Left colon (tissue), 2 donors: ENCODE results near the gene ACER2. TPM values are rescaled to one million over a fixed set of nuclear protein-coding genes. Genes with fewer than 3 reads are reported as not detected.
"Not testable (repeated sequence)": the region's sequence is repeated elsewhere in the genome, so short reads cannot be mapped to it uniquely, and the experiment has no call there.

Experiments used
- ATAC-seq: fragments of 200-7000 bp; cut with Tn5 transposase; one replicate; pipeline ENCODE4 v1.9.1; 2020; ENCODE audit warnings: mild to moderate bottlenecking, moderate library complexity
- DNase-seq, 2 donors: peaks; one replicate each; pipeline ENCODE4 v3.0.0-alpha.2; 2020
- intact Hi-C, 2 donors: fragments of 100-400 bp; cut with DNase I in 1 of 2; cut with micrococcal nuclease in 1 of 2; formaldehyde crosslinking; loops; one replicate each; pipeline versions ENCODE4 v1.11.2 to v1.14.0; 2022; cut with DNase I, micrococcal nuclease
- long read RNA-seq: library from polyadenylated mRNA; unstranded; transcript quantifications from one replicate; pipeline ENCODE4 v2.0.0, GENCODE V29; 2021
- total RNA-seq, 2 donors: library from RNA; stranded (reverse); fragmentation: NEBNext Ultra II Directional; extraction: Animal tissue kit (Norgen Biotek cat#: 25700); gene quantifications; one replicate each; pipeline ENCODE4 v1.2.1, GENCODE V29; 2021
- donor health status: DM: no; HTN: no; CAD: no.
- donor health status: DM: yes; HTN: yes; CAD: no.

Gene ACER2
- total RNA-seq, result 10 to 100 TPM in 1 of 2 donors, 1 to 10 TPM in 1; 9.0 to 15.3 TPM
- long read RNA-seq, partial matches to known transcripts, result 0 of 2 reads
- long read RNA-seq, other reads (novel, unspliced or antisense), result 1 of 2 reads

- intact Hi-C loops, result no loop called here
- DNase-seq (peak; percentile 92 to 96), ATAC-seq (peak; percentile 97)
These were observed at the start of gene ACER2 for GRCh38 chr9:19408693-19409400. ACER2 (plus strand) TSS chr9:19409009; CDS start chr9:19409085, 76 bp downstream.

GRCh38 chr9:19369107-19369506 is 39.7 kb upstream of the ACER2 start:
- DNase-seq, result no peak
- intact Hi-C loops, result no loop called here
- ATAC-seq, result no peak

DNA sequence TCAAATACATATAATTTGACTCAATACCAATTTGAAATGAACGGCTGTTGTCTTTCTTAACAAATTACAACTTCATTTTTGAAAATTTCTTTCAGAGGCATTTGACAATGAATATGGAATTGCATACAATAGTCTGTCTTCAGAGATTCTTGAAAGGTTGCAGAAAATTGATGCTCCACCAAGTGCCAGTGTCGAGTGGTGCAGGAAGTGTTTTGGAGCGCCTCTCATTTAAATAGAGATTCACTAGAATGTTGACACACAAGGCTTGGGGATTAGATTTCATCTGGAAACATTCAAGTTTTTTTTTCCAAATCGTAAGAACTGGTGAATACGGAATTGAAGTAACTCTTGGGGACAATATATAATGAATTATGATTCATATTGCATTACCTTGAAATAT is 36.9 kb upstream of the ACER2 start:
- intact Hi-C loops, result no loop called here
- ATAC-seq, result no peak
- DNase-seq, result no peak

- intact Hi-C loops, result no loop called here
- no peak for ATAC-seq
- DNase-seq, result no peak
These were observed 36.2 kb upstream of the ACER2 start for GRCh38 chr9:19372567-19372966.

- intact Hi-C loops, result no loop called here
- ATAC-seq, result no peak
- DNase-seq, result no peak
These were observed 35.3 kb upstream of the ACER2 start for GRCh38 chr9:19373527-19373926.

- intact Hi-C loops, result no loop called here
- DNase-seq, result no peak
- no peak for ATAC-seq
These were observed 33.3 kb upstream of the ACER2 start for GRCh38 chr9:19375538-19375937.

DNA sequence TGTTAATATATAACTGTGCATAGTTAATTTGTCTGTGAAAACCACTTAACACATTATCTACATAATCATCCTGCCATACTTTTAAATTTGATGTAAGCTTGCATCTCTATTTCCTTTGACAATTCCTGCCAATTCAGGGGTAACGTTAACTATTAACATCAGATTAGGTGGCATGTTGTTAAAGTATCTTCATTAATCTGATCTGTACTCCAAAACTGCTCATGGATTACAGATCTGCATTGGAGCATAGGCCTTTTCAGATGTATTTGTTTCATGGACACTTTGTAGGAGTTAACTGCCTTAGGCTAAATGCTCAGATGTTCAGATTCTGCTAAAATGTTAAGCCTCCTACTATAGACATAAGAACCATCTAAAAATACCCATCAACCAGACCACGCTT is 31.9 kb upstream of the ACER2 start:
- ATAC-seq (no peak), DNase-seq (no peak)
- intact Hi-C loops, result no loop called here

DNA sequence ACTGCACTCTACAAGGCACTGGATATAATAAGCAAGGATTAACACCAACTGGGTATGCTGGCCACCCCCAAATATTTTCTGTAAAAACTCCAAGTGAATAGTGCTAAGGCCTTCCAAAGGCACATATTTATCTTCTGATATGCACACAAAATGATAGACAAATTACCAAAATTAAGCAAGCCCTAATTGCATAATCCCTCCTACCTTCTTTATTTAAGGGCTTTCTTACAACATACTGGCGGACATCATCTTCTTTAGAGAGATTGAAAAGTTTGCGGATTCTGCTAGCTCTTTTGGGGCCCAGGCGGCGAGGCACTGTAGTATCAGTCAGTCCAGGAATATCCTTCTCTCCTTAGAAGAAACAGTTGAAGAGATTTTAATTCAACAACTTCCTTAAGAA is 30.6 kb upstream of the ACER2 start:
- no peak for ATAC-seq
- intact Hi-C loops, result no loop called here
- DNase-seq, result no peak

GRCh38 chr9:19378647-19379046 is 30.2 kb upstream of the ACER2 start:
- intact Hi-C loops, result no loop called here
- ATAC-seq (no peak), DNase-seq (no peak)

GRCh38 chr9:19379283-19379682 is 29.5 kb upstream of the ACER2 start:
- intact Hi-C loops, result no loop called here
- peak; percentile 2 for ATAC-seq
- no peak for DNase-seq

GRCh38 chr9:19379697-19380046 is 29.1 kb upstream of the ACER2 start:
- intact Hi-C loops, result loop anchor here in 1 of 2 donors (10.0 kb wide), 1 partner anchor 75 kb away; no protein-coding TSS in a partner anchor

GRCh38 chr9:19380826-19381075 is 28.1 kb upstream of the ACER2 start:
- peak; percentile 1 for ATAC-seq
- DNase-seq, result no peak
- intact Hi-C loops, result loop anchor here in 1 of 2 donors (10.0 kb wide), 1 partner anchor 74 kb away; no protein-coding TSS in a partner anchor

More at GRCh38 chr9:19379697-19380046, 29.1 kb upstream of the ACER2 start:
- peak in 1 of 2 donors; percentile 38 for DNase-seq
- ATAC-seq, result peak; percentile 47

DNA sequence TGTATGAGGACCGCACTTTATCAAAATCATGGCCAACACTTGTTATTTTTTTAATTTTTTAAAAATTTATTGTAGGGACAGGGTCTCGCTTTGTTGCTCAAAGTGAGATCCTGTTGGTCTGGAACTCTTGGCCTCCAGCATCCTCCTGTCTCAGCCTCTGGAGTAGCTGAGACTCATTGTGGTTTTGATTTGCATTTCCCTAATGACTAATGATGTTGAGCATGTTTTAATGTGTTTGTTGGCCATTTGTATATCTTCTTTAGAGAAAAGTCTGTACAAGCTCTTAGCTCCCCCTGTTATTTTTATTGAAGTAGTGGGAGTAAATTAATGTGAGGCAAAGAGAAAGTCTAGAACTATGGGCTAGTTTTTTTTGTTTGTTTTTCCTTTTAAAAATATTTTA is 27.2 kb upstream of the ACER2 start:
- no peak for DNase-seq
- intact Hi-C loops, result loop anchor here in 1 of 2 donors (10.0 kb wide), 1 partner anchor 73 kb away; no protein-coding TSS in a partner anchor
- no peak for ATAC-seq

GRCh38 chr9:19385212-19385611 is 23.6 kb upstream of the ACER2 start:
- intact Hi-C loops, result loop anchor here in 1 of 2 donors (10.0 kb wide), 1 partner anchor 70 kb away; no protein-coding TSS in a partner anchor
- ATAC-seq, DNase-seq: not testable (repeated sequence)

- DNase-seq (no peak), ATAC-seq (no peak)
- intact Hi-C loops, result loop anchor here in 1 of 2 donors (10.0 kb wide), 1 partner anchor 69 kb away; no protein-coding TSS in a partner anchor
These were observed 22.9 kb upstream of the ACER2 start for GRCh38 chr9:19385786-19386501.

DNA sequence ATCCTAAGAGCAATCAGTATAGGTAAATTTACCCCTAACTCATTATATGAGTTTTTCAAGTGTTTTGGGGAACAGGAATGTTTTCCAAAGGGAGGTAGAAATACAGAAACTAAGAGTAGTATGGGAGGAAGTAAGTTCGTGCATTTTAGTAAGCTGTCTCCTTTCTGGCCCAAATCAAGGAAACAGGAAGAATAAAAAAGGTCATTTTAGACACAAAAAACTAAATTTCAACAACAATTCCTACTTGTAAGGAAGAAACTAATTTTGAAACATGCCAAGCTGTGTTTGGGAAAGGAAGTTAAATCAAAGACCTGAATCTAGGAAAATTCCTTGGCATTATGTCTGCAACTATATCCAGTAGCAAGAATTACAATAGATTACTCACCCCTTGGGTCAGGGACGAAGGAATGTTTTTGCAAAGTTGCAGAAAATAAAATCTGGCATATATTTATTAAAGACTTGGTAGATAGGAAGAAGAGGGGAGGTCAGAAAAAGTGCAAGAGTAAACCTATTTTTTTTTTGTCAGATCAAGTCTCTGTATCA is 22.2 kb upstream of the ACER2 start:
- DNase-seq, result no peak
- intact Hi-C loops, result loop anchor here in 1 of 2 donors (10.0 kb wide), 1 partner anchor 68 kb away; no protein-coding TSS in a partner anchor
- ATAC-seq, result no peak

DNA sequence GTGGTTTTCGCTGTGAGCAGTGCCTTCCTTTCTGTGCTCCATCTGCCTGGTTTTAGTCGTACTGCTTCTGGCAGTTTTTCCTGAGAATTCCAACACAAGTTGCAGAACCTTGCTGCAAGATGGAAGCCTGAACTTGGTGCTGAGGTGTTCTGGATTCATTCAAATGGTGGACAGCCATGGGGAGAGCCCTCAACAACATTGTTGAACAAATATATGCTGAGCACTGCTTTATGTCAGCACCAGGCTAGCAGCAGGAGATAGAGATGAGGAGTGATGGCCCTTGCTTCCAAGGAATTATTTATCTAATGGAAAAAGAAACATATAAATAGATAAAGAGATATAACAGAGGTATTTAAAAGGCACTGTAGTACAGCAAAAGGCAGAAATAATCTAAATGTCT is 21.5 kb upstream of the ACER2 start:
- DNase-seq (no peak), ATAC-seq (no peak)
- intact Hi-C loops, result loop anchor here in 1 of 2 donors (10.0 kb wide), 1 partner anchor 67 kb away; no protein-coding TSS in a partner anchor

GRCh38 chr9:19389539-19389938 is 19.3 kb upstream of the ACER2 start:
- intact Hi-C loops, result loop anchor here in 1 of 2 donors (10.0 kb wide), 1 partner anchor 65 kb away; no protein-coding TSS in a partner anchor
- ATAC-seq, DNase-seq: not testable (repeated sequence)

DNA sequence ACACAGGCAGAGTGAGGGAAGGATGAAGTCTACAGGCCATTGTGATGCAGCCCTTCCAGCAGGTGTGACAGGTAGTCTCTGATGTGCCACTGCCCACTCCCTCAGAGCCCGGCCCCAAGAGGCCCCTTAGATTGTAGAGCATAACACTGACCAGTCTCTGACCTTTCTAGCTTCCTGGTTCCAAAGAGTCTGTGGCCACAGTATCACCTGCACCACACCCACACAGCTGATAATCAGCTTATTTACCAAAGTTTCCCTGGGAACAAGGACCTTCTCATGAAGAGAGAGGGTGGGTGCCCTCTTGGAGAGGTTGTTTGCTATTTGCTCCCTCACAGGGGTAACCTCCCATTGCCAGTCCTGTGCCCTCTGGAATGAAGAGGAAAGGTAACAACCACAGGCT is 11.0 kb upstream of the ACER2 start:
- ATAC-seq (peak; percentile 96), DNase-seq (no peak)
- intact Hi-C loops, result no loop called here

GRCh38 chr9:19403231-19403630 is 5.6 kb upstream of the ACER2 start:
- intact Hi-C loops, DNase-seq, ATAC-seq: not testable (repeated sequence)
